ENCODE measurements around the gene CENPM. TPM values are rescaled to one million over a fixed set of nuclear protein-coding genes. Genes with fewer than 3 reads are reported as not detected.

The CENPM gene
- total RNA-seq, 1 donor from 2014 or later, result 2.0 TPM

GRCh38 chr22:41976961-41977566, 30.1 kb upstream of the CENPM start:
- Histone ChIP-seq H3K9me3 (ENCODE audit: insufficient read depth, low read depth, low read length) (no peaks in the 10 kb centered on the region), H2AFZ (ENCODE audit: low read depth, low read length) (peak overlapping the region; percentile 73), H3K36me3 (ENCODE audit: insufficient read depth, low read length) (no peaks in the 10 kb centered on the region), H3K27ac (ENCODE audit: low read depth, low read length) (no peak overlapping the region), H4K20me1 (ENCODE audit: insufficient read depth, low read length) (no peaks in the 10 kb centered on the region), H3K4me2 (ENCODE audit: low read length) (peak overlapping the region; percentile 73), H3K4me1 (ENCODE audit: insufficient read depth, low read length) (peaks cover 4% of the 10 kb centered on the region), H3K9ac (ENCODE audit: low read length) (no peak overlapping the region), H3K79me2 (ENCODE audit: insufficient read depth, low read length) (no peaks in the 10 kb centered on the region), H3K27me3 (ENCODE audit: insufficient read depth, low read length) (peaks cover 36% of the 10 kb centered on the region), H3K4me3 (ENCODE audit: insufficient read depth, low read depth, low read length) (no peak overlapping the region)
- Mint-ChIP-seq H3K36me3 (ENCODE audit: low read depth, unreplicated experiment) (no peaks in the 10 kb centered on the region), H3K27me3 (ENCODE audit: low read depth, unreplicated experiment) (peaks cover 67% of the 10 kb centered on the region), H3K27ac (ENCODE audit: unreplicated experiment) (no peak overlapping the region), H3K9me3 (ENCODE audit: unreplicated experiment) (peaks cover 4% of the 10 kb centered on the region), H3K4me3 (ENCODE audit: unreplicated experiment) (peak overlapping the region; percentile 57), H3K4me1 (ENCODE audit: low read depth, unreplicated experiment) (peaks cover 3% of the 10 kb centered on the region)
- TF ChIP-seq EZH2 (IDR thresholded peaks at IDR 0.05; ENCODE audit: insufficient read depth, low read length), result peak; percentile 62
- TF ChIP-seq, protein P1, sequence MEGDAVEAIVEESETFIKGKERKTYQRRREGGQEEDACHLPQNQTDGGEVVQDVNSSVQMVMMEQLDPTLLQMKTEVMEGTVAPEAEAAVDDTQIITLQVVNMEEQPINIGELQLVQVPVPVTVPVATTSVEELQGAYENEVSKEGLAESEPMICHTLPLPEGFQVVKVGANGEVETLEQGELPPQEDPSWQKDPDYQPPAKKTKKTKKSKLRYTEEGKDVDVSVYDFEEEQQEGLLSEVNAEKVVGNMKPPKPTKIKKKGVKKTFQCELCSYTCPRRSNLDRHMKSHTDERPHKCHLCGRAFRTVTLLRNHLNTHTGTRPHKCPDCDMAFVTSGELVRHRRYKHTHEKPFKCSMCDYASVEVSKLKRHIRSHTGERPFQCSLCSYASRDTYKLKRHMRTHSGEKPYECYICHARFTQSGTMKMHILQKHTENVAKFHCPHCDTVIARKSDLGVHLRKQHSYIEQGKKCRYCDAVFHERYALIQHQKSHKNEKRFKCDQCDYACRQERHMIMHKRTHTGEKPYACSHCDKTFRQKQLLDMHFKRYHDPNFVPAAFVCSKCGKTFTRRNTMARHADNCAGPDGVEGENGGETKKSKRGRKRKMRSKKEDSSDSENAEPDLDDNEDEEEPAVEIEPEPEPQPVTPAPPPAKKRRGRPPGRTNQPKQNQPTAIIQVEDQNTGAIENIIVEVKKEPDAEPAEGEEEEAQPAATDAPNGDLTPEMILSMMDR (IDR thresholded peaks at IDR 0.05; ENCODE audit: insufficient read depth, low read depth, low read length), result no peak
- FAIRE-seq, result no peak
- DNase-seq (ENCODE audit: low read depth), result no peak

- Histone ChIP-seq H3K9ac (ENCODE audit: low read length) (no peak overlapping the region), H3K4me3 (ENCODE audit: insufficient read depth, low read depth, low read length) (peak overlapping the region; percentile 23), H3K9me3 (ENCODE audit: insufficient read depth, low read depth, low read length) (no peaks in the 10 kb centered on the region), H3K27ac (ENCODE audit: low read depth, low read length) (no peak overlapping the region), H3K4me2 (ENCODE audit: low read length) (peak overlapping the region; percentile 79), H3K79me2 (ENCODE audit: insufficient read depth, low read length) (no peaks in the 10 kb centered on the region), H3K27me3 (ENCODE audit: insufficient read depth, low read length) (peaks cover 38% of the 10 kb centered on the region), H3K36me3 (ENCODE audit: insufficient read depth, low read length) (no peaks in the 10 kb centered on the region), H4K20me1 (ENCODE audit: insufficient read depth, low read length) (no peaks in the 10 kb centered on the region), H3K4me1 (ENCODE audit: insufficient read depth, low read length) (peaks cover 4% of the 10 kb centered on the region), H2AFZ (ENCODE audit: low read depth, low read length) (no peak overlapping the region)
- TF ChIP-seq, protein P1 (IDR thresholded peaks at IDR 0.05; ENCODE audit: insufficient read depth, low read depth, low read length), result no peak
- peak; percentile 48 for TF ChIP-seq EZH2 (IDR thresholded peaks at IDR 0.05; ENCODE audit: insufficient read depth, low read length)
- no peak for FAIRE-seq
- Mint-ChIP-seq H3K36me3 (ENCODE audit: low read depth, unreplicated experiment) (no peaks in the 10 kb centered on the region), H3K4me1 (ENCODE audit: low read depth, unreplicated experiment) (peaks cover 3% of the 10 kb centered on the region), H3K27me3 (ENCODE audit: low read depth, unreplicated experiment) (peaks cover 70% of the 10 kb centered on the region), H3K4me3 (ENCODE audit: unreplicated experiment) (peak overlapping the region; percentile 83), H3K27ac (ENCODE audit: unreplicated experiment) (no peak overlapping the region), H3K9me3 (ENCODE audit: unreplicated experiment) (peaks cover 4% of the 10 kb centered on the region)
- no peak for DNase-seq (ENCODE audit: low read depth)
Measured at GRCh38 chr22:41976070-41976901, 29.3 kb upstream of the CENPM start.

Data from astrocyte (in vitro differentiated cells and primary cell).